Measurements from ENCODE around the gene LONRF3.

DNA sequence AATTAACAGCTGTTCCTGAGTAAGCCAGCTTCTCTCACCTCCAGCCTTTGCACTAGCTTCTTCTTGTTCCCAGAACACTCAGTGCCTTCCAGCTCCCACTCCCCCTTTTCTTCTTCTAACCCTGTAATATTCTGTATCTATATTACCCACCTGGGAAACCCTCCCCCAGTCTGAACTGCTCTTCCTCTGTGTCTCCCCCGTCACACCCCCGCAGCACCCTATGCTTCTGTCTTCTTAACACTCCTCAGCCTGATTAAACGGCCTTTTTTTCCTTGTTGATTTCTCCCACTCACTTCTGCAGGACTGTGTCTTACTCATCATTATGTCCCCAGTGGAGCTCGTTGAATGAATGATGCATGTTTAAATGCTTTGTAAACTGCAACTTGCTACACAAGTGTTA, 9.0 kb upstream of the LONRF3 start:
- TF ChIP-seq CTCF (IDR thresholded peaks at IDR 0.05; ENCODE audit: poor library complexity) (no peak), EZH2 (IDR thresholded peaks at IDR 0.05; ENCODE audit: borderline replicate concordance) (no peak)
